Measurements from ENCODE around the gene SCARB1. TPM values are rescaled to one million over a fixed set of nuclear protein-coding genes. Genes with fewer than 3 reads are reported as not detected.

SCARB1 gene
- total RNA-seq, 1 donor from 2014 or later = 21.5 TPM

- Mint-ChIP-seq H3K36me3 (ENCODE audit: insufficient read depth) (no peaks in the 10 kb centered on the region), H3K4me1 (ENCODE audit: low read depth) (peaks cover 16% of the 10 kb centered on the region), H3K4me3 (ENCODE audit: low read depth) (no peak overlapping the region), H3K27ac (no peak overlapping the region), H3K27me3 (peaks cover 15% of the 10 kb centered on the region), H3K9me3 (ENCODE audit: low read depth) (no peaks in the 10 kb centered on the region)
- DNase-seq (ENCODE audit: low spot score, unreplicated experiment) = no peak
- no peak for TF ChIP-seq CTCF (IDR thresholded peaks at IDR 0.05; ENCODE audit: unreplicated experiment)
These were observed 8.5 kb upstream of the SCARB1 start for GRCh38 chr12:124872068-124872719.

- peaks cover 18% of the 10 kb centered on the region for H3K27me3 Mint-ChIP-seq
- no peak for TF ChIP-seq CTCF (IDR thresholded peaks at IDR 0.05; ENCODE audit: unreplicated experiment)
- H3K4me1 Mint-ChIP-seq (ENCODE audit: low read depth) = peaks cover 16% of the 10 kb centered on the region
- H3K9me3 Mint-ChIP-seq (ENCODE audit: low read depth) = no peaks in the 10 kb centered on the region
- no peak overlapping the region for H3K4me3 Mint-ChIP-seq (ENCODE audit: low read depth)
- H3K27ac Mint-ChIP-seq = no peak overlapping the region
- H3K36me3 Mint-ChIP-seq (ENCODE audit: insufficient read depth) = no peaks in the 10 kb centered on the region
- no peak for DNase-seq (ENCODE audit: low spot score, unreplicated experiment)
These were observed 7.6 kb upstream of the SCARB1 start for GRCh38 chr12:124871297-124871696.

GRCh38 chr12:124870515-124870914 is 6.9 kb upstream of the SCARB1 start:
- Mint-ChIP-seq H3K4me1 (ENCODE audit: low read depth) (peaks cover 11% of the 10 kb centered on the region), H3K36me3 (ENCODE audit: insufficient read depth) (no peaks in the 10 kb centered on the region), H3K9me3 (ENCODE audit: low read depth) (no peaks in the 10 kb centered on the region), H3K27ac (no peak overlapping the region), H3K4me3 (ENCODE audit: low read depth) (no peak overlapping the region), H3K27me3 (peaks cover 20% of the 10 kb centered on the region)
- TF ChIP-seq CTCF (IDR thresholded peaks at IDR 0.05; ENCODE audit: unreplicated experiment) = no peak
- DNase-seq (ENCODE audit: low spot score, unreplicated experiment) = no peak

GRCh38 chr12:124869059-124869665 is 5.5 kb upstream of the SCARB1 start:
- Mint-ChIP-seq H3K27me3 (peaks cover 20% of the 10 kb centered on the region), H3K4me1 (ENCODE audit: low read depth) (peaks cover 3% of the 10 kb centered on the region), H3K4me3 (ENCODE audit: low read depth) (no peak overlapping the region), H3K36me3 (ENCODE audit: insufficient read depth) (no peaks in the 10 kb centered on the region), H3K27ac (no peak overlapping the region), H3K9me3 (ENCODE audit: low read depth) (no peaks in the 10 kb centered on the region)
- no peak for TF ChIP-seq CTCF (IDR thresholded peaks at IDR 0.05; ENCODE audit: unreplicated experiment)
- DNase-seq (ENCODE audit: low spot score, unreplicated experiment) = no peak

- Mint-ChIP-seq H3K27me3 (peaks cover 20% of the 10 kb centered on the region), H3K36me3 (ENCODE audit: insufficient read depth) (no peaks in the 10 kb centered on the region), H3K27ac (no peak overlapping the region)
These were observed 4.8 kb upstream of the SCARB1 start for GRCh38 chr12:124868252-124869058.

More at GRCh38 chr12:124868252-124869058, 4.8 kb upstream of the SCARB1 start:
- DNase-seq (ENCODE audit: low spot score, unreplicated experiment) = no peak
- Mint-ChIP-seq H3K4me1 (ENCODE audit: low read depth) (peaks cover 4% of the 10 kb centered on the region), H3K4me3 (ENCODE audit: low read depth) (no peak overlapping the region), H3K9me3 (ENCODE audit: low read depth) (no peaks in the 10 kb centered on the region)
- TF ChIP-seq CTCF (IDR thresholded peaks at IDR 0.05; ENCODE audit: unreplicated experiment) = no peak

Measured in progenitor cell of endocrine pancreas (in vitro differentiated cells).